Measurements from ENCODE around the gene DMXL1. TPM values are rescaled to one million over a fixed set of nuclear protein-coding genes. Genes with fewer than 3 reads are reported as not detected.

DMXL1 gene
- total RNA-seq, 1 donor from 2014 or later, result 45.5 TPM

- no peak overlapping the region for H3K4me2 ChIP-seq
- TF ChIP-seq EZH2phosphoT487 (IDR thresholded peaks at IDR 0.05), result no peak
- no peak for TF ChIP-seq EZH2 (IDR thresholded peaks at IDR 0.05)
- TF ChIP-seq CTCF (IDR thresholded peaks at IDR 0.05), result no peak
- no peaks in the 10 kb centered on the region for H3K27me3 Mint-ChIP-seq (ENCODE audit: insufficient read depth, low read depth)
- H3K36me3 ChIP-seq, result no peaks in the 10 kb centered on the region
- H3K4me3 ChIP-seq, result no peak overlapping the region
- H3K36me3 Mint-ChIP-seq, result peaks cover 2% of the 10 kb centered on the region
- no peaks in the 10 kb centered on the region for H3F3A ChIP-seq (ENCODE audit: low read depth)
- H3K4me3 Mint-ChIP-seq, result no peak overlapping the region
- no peaks in the 10 kb centered on the region for H3K79me2 ChIP-seq (ENCODE audit: low read depth)
- H3K4me1 Mint-ChIP-seq, result no peaks in the 10 kb centered on the region
- no peak overlapping the region for H3K27ac ChIP-seq
- H3K4me1 ChIP-seq, result no peaks in the 10 kb centered on the region
- no peak overlapping the region for H2AFZ ChIP-seq (replicated peaks)
- no peaks in the 10 kb centered on the region for H4K20me1 ChIP-seq (ENCODE audit: low read depth)
- H3K27me3 ChIP-seq, result no peaks in the 10 kb centered on the region
- no peaks in the 10 kb centered on the region for H3K9me3 ChIP-seq (ENCODE audit: low read depth)
- no peak overlapping the region for H3K9ac ChIP-seq
- no peaks in the 10 kb centered on the region for H3K9me3 Mint-ChIP-seq
- DNase-seq (ENCODE audit: low spot score), result no peak
- no peak overlapping the region for H3K27ac Mint-ChIP-seq
These were observed 146.3 kb downstream of the DMXL1 start for GRCh38 chr5:119217183-119217582.

GRCh38 chr5:119218830-119219782, 148.2 kb downstream of the DMXL1 start:
- H3K9me3 ChIP-seq (ENCODE audit: low read depth), result no peaks in the 10 kb centered on the region
- H3K36me3 Mint-ChIP-seq, result peaks cover 2% of the 10 kb centered on the region
- no peaks in the 10 kb centered on the region for H3K27me3 Mint-ChIP-seq (ENCODE audit: insufficient read depth, low read depth)
- H3K4me1 ChIP-seq, result no peaks in the 10 kb centered on the region
- no peak overlapping the region for H2AFZ ChIP-seq (replicated peaks)
- H3K9me3 Mint-ChIP-seq, result no peaks in the 10 kb centered on the region
- H3K9ac ChIP-seq, result no peak overlapping the region
- no peak overlapping the region for H3K4me3 ChIP-seq
- H3K4me2 ChIP-seq, result no peak overlapping the region
- H3F3A ChIP-seq (ENCODE audit: low read depth), result no peaks in the 10 kb centered on the region
- H3K27ac ChIP-seq, result no peak overlapping the region
- TF ChIP-seq EZH2phosphoT487 (IDR thresholded peaks at IDR 0.05) (no peak), CTCF (IDR thresholded peaks at IDR 0.05) (no peak), EZH2 (IDR thresholded peaks at IDR 0.05) (no peak)
- no peaks in the 10 kb centered on the region for H3K79me2 ChIP-seq (ENCODE audit: low read depth)
- H3K36me3 ChIP-seq, result no peaks in the 10 kb centered on the region
- no peaks in the 10 kb centered on the region for H4K20me1 ChIP-seq (ENCODE audit: low read depth)
- DNase-seq (ENCODE audit: low spot score), result no peak
- no peaks in the 10 kb centered on the region for H3K27me3 ChIP-seq
- no peak overlapping the region for H3K27ac Mint-ChIP-seq
- no peak overlapping the region for H3K4me3 Mint-ChIP-seq
- no peaks in the 10 kb centered on the region for H3K4me1 Mint-ChIP-seq

GRCh38 chr5:119220576-119221197, 149.8 kb downstream of the DMXL1 start:
- H2AFZ ChIP-seq (replicated peaks), result no peak overlapping the region
- H3K27ac ChIP-seq, result no peak overlapping the region
- no peak for DNase-seq (ENCODE audit: low spot score)
- H3K79me2 ChIP-seq (ENCODE audit: low read depth), result no peaks in the 10 kb centered on the region
- H3F3A ChIP-seq (ENCODE audit: low read depth), result no peaks in the 10 kb centered on the region
- H3K9me3 Mint-ChIP-seq, result no peaks in the 10 kb centered on the region
- no peaks in the 10 kb centered on the region for H3K27me3 ChIP-seq
- peaks cover 8% of the 10 kb centered on the region for H3K36me3 ChIP-seq
- H3K9ac ChIP-seq, result no peak overlapping the region
- TF ChIP-seq CTCF (IDR thresholded peaks at IDR 0.05) (no peak), EZH2 (IDR thresholded peaks at IDR 0.05) (no peak), EZH2phosphoT487 (IDR thresholded peaks at IDR 0.05) (no peak)
- no peak overlapping the region for H3K4me2 ChIP-seq
- no peaks in the 10 kb centered on the region for H4K20me1 ChIP-seq (ENCODE audit: low read depth)
- no peaks in the 10 kb centered on the region for H3K4me1 Mint-ChIP-seq
- H3K4me3 Mint-ChIP-seq, result no peak overlapping the region
- no peak overlapping the region for H3K4me3 ChIP-seq
- H3K36me3 Mint-ChIP-seq, result peaks cover 2% of the 10 kb centered on the region
- H3K27me3 Mint-ChIP-seq (ENCODE audit: insufficient read depth, low read depth), result no peaks in the 10 kb centered on the region
- no peaks in the 10 kb centered on the region for H3K4me1 ChIP-seq
- H3K9me3 ChIP-seq (ENCODE audit: low read depth), result no peaks in the 10 kb centered on the region
- H3K27ac Mint-ChIP-seq, result no peak overlapping the region
